ENCODE data around the gene SDK1. TPM values are rescaled to one million over a fixed set of nuclear protein-coding genes. Genes with fewer than 3 reads are reported as not detected.

Gene SDK1
- total and polyA plus RNA-seq, 11 donors = 2.2 to 5.8 (median 3.4) TPM

DNA sequence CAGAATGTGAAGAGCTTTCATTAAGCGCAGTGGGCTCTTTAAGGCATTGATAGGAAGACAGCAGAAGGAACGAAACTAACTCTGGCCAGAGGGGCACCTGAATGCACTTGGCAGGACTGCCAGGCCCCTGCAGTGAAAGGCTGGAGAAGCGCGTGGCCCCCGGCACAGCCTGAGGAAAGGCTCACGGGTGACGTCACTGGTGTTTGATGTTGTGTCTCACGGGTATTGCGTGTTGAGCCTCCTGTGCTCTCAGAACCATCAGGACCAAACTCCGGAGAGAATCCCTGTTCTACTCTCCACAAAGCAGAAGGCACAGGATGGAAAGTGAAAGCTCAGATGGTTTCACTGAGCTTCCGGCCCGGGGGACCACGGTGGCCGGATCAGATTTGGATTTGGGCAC, 865.3 kb downstream of the SDK1 start:
- 89 to 92% (median 90%) methylated on average over 11 to 14 of the region's 14 CpGs for WGBS, 4 donors
- no peak for DNase-seq
- Histone ChIP-seq H3K36me3 (no peaks in the 10 kb centered on the region), H3K4me3 (no peak overlapping the region), H3K27me3 (no peaks in the 10 kb centered on the region), H3K9me3 (no peaks in the 10 kb centered on the region), H3K4me1 (peaks cover 0 to 9% (median 0%) of the 10 kb centered on the region in 12 donors), H3K27ac (no peak overlapping the region)
- ATAC-seq = no peak
- intact Hi-C loops (cut with DNase I) = no loop called here
- TF ChIP-seq, protein P1, sequence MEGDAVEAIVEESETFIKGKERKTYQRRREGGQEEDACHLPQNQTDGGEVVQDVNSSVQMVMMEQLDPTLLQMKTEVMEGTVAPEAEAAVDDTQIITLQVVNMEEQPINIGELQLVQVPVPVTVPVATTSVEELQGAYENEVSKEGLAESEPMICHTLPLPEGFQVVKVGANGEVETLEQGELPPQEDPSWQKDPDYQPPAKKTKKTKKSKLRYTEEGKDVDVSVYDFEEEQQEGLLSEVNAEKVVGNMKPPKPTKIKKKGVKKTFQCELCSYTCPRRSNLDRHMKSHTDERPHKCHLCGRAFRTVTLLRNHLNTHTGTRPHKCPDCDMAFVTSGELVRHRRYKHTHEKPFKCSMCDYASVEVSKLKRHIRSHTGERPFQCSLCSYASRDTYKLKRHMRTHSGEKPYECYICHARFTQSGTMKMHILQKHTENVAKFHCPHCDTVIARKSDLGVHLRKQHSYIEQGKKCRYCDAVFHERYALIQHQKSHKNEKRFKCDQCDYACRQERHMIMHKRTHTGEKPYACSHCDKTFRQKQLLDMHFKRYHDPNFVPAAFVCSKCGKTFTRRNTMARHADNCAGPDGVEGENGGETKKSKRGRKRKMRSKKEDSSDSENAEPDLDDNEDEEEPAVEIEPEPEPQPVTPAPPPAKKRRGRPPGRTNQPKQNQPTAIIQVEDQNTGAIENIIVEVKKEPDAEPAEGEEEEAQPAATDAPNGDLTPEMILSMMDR (IDR thresholded peaks at IDR 0.05) = no peak
- no peak for TF ChIP-seq POLR2A (IDR thresholded peaks at IDR 0.05)

DNA sequence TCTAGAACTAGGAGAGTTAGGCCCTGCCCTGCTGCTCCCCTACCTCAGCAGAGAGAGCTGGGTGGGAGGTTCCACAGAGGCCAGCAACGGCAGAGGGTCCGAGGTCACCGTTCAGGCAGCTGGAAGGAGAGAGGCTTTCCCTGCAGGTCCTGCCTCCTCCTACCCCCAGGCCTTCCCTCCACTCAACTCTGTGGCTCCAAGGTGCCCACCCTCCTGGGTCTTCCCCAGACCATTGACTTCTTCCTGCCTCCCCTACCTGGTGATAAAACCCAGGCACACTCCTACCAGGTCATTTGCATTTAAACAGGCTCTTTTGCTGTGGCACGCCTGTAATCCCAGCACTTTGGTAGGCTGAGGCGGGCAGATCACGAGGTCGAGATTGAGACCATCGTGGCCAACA, 865.8 kb downstream of the SDK1 start:
- intact Hi-C loops (cut with DNase I) = no loop called here
- H3K27ac ChIP-seq = no peak overlapping the region
- 76 to 88% (median 80%) methylated on average over 8 of the region's 8 CpGs for WGBS, 4 donors
- no peaks in the 10 kb centered on the region for H3K36me3 ChIP-seq
- no peaks in the 10 kb centered on the region for H3K9me3 ChIP-seq
- DNase-seq (no peak), ATAC-seq (no peak)
- TF ChIP-seq, protein P1 (IDR thresholded peaks at IDR 0.05) = no peak
- TF ChIP-seq POLR2A (IDR thresholded peaks at IDR 0.05) = no peak
- H3K4me1 ChIP-seq = peaks cover 0 to 9% (median 0%) of the 10 kb centered on the region in 12 donors
- no peak overlapping the region for H3K4me3 ChIP-seq
- no peaks in the 10 kb centered on the region for H3K27me3 ChIP-seq

GRCh38 chr7:4167385-4167910, 866.4 kb downstream of the SDK1 start:
- H3K4me1 ChIP-seq = peaks cover 0 to 7% (median 0%) of the 10 kb centered on the region in 12 donors
- intact Hi-C loops (cut with DNase I) = no loop called here
- H3K4me3 ChIP-seq = no peak overlapping the region
- 76 to 90% (median 87%) methylated on average over 6 to 10 of the region's 10 CpGs for WGBS, 4 donors
- no peak for ATAC-seq
- H3K27ac ChIP-seq = no peak overlapping the region
- no peak for TF ChIP-seq POLR2A (IDR thresholded peaks at IDR 0.05)
- TF ChIP-seq, protein P1 (IDR thresholded peaks at IDR 0.05) = no peak
- H3K9me3 ChIP-seq = no peaks in the 10 kb centered on the region
- no peaks in the 10 kb centered on the region for H3K36me3 ChIP-seq
- no peak for DNase-seq
- no peaks in the 10 kb centered on the region for H3K27me3 ChIP-seq

- intact Hi-C loops (cut with DNase I) = no loop called here
- no peaks in the 10 kb centered on the region for H3K9me3 ChIP-seq
- no peaks in the 10 kb centered on the region for H3K27me3 ChIP-seq
- 86 to 95% (median 91%) methylated on average over 9 to 10 of the region's 10 CpGs for WGBS, 4 donors
- H3K4me1 ChIP-seq = peaks cover 0 to 1% (median 0%) of the 10 kb centered on the region in 12 donors
- no peak overlapping the region for H3K27ac ChIP-seq
- no peaks in the 10 kb centered on the region for H3K36me3 ChIP-seq
- no peak for DNase-seq
- TF ChIP-seq POLR2A (IDR thresholded peaks at IDR 0.05) = no peak
- TF ChIP-seq, protein P1 (IDR thresholded peaks at IDR 0.05) = no peak
- no peak overlapping the region for H3K4me3 ChIP-seq
- ATAC-seq = no peak
These were observed 867.0 kb downstream of the SDK1 start for GRCh38 chr7:4168041-4168440.
